Vein endothelial cell (primary cell): ENCODE results near the gene ARX. TPM values are rescaled to one million over a fixed set of nuclear protein-coding genes. Genes with fewer than 3 reads are reported as not detected.

Source experiments
- small RNA-seq: library from RNA; depleted of rRNA; stranded (forward); fragments of <200 nt; gene quantifications from one replicate; pipeline ENCODE3, GENCODE V24; 2012
- total RNA-seq: library from RNA; depleted of rRNA; stranded (reverse); fragments of >200 nt; gene quantifications from 2 replicates; pipeline ENCODE4 v1.2.3, GENCODE V29; 2012

The ARX gene
- not detected in 2 replicates for total RNA-seq

GRCh38 chrX:25015486-25016360, at the start of gene ARX:
ARX (minus strand) TSS chrX:25015965; CDS start chrX:25015737, 228 bp downstream.

Small RNA genes within 50 kb of the gene (small RNA-seq; reads per million reads assigned to genes)
- not detected for gene RN7SL91P
